Measurements from ENCODE around the gene ARHGAP15.

DNA sequence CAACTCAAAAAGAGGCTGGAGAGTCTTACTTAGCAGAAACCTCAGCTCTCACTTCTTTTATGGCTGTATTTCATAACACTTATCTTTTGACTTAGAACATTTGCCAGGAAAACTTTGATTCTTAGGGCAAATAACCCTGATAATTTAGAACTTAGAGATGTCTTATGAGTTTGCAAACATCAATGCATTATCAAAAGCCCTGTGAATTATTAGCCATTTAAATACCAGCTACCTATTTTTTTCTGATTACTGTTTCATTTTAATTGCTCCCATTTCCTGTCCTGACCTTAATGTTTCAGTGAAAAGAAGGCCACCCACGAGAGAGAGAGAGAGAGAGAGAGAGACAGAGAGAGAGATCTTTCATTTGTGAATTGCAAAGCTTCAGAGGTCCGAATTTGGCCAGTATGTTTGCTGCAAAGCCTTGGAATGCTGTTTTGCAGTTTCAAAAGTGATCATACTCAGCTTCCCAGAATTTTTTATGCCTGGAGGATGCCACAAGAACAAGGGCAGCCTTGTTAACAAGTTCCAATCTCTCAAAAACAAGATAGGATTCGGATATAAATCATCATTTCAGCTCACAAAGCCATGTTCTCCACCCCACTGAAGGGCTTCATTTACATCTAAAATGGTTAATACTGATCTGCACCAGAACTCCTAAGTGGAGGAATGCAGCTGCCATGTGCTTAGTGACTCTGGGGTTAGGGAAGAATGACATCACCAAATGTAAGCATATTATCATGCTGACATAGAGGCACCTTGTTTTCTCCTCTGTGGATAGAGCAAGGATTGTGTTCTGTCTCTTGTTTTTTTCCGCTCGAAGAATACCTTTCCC, 478.2 kb downstream of the ARHGAP15 start:
- TF ChIP-seq, protein P1, sequence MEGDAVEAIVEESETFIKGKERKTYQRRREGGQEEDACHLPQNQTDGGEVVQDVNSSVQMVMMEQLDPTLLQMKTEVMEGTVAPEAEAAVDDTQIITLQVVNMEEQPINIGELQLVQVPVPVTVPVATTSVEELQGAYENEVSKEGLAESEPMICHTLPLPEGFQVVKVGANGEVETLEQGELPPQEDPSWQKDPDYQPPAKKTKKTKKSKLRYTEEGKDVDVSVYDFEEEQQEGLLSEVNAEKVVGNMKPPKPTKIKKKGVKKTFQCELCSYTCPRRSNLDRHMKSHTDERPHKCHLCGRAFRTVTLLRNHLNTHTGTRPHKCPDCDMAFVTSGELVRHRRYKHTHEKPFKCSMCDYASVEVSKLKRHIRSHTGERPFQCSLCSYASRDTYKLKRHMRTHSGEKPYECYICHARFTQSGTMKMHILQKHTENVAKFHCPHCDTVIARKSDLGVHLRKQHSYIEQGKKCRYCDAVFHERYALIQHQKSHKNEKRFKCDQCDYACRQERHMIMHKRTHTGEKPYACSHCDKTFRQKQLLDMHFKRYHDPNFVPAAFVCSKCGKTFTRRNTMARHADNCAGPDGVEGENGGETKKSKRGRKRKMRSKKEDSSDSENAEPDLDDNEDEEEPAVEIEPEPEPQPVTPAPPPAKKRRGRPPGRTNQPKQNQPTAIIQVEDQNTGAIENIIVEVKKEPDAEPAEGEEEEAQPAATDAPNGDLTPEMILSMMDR (IDR thresholded peaks at IDR 0.05; ENCODE audit: insufficient read depth, low read length, poor library complexity, severe bottlenecking): no peak
- TF ChIP-seq EZH2phosphoT487 (conservative IDR thresholded peaks at IDR 0.05; ENCODE audit: low read length): no peak

All from SU-DHL-6 (cell line).